ENCODE data around the gene HDAC7. TPM values are rescaled to one million over a fixed set of nuclear protein-coding genes. Genes with fewer than 3 reads are reported as not detected.

Gene HDAC7
- total and polyA plus RNA-seq, 2 of the 13 experiments (the other 11 are each of a cell fraction or from before 2014, with no cell fraction given) = 4.6 to 10.8 TPM

GRCh38 chr12:47852096-47852571 lies 32.4 kb upstream of the HDAC7 start (continued):
- TF ChIP-seq HMGXB4 (CRISPR knock-in tag; IDR thresholded peaks at IDR 0.05; ENCODE audit: borderline replicate concordance in 1 of 2, low read depth in 1 of 2) (0 out of 4 replicates have a peak, but pooled peaks of 1 of the 2 experiments have one; percentile 32), HNF4G (IDR thresholded peaks at IDR 0.05; ENCODE audit: borderline replicate concordance, low read depth, low read length) (0 out of 2 replicates have a peak, but pooled peaks have one; percentile 17), HNF4G (CRISPR knock-in tag; IDR thresholded peaks at IDR 0.05; ENCODE audit: borderline replicate concordance, low read depth) (no peak; the same call in 1 of the 2 replicates), ADNP (CRISPR knock-in tag; IDR thresholded peaks at IDR 0.05) (no peak), ZNF816 (CRISPR knock-in tag; IDR thresholded peaks at IDR 0.05; ENCODE audit: borderline replicate concordance) (no peak), ZNF432 (CRISPR knock-in tag; IDR thresholded peaks at IDR 0.05; ENCODE audit: borderline replicate concordance) (no peak), THRA (CRISPR knock-in tag; IDR thresholded peaks at IDR 0.05; ENCODE audit: borderline replicate concordance) (0 out of 2 replicates have a peak, but pooled peaks have one; percentile 20), PAXIP1 (CRISPR knock-in tag; conservative IDR thresholded peaks at IDR 0.05) (peak; percentile 85), ZNF260 (CRISPR knock-in tag; IDR thresholded peaks at IDR 0.05; ENCODE audit: borderline replicate concordance, low read depth) (no peak), RFX5 (IDR thresholded peaks at IDR 0.05; ENCODE audit: low read depth, low read length) (no peak), MEF2D (CRISPR knock-in tag; IDR thresholded peaks at IDR 0.05) (peak; percentile 71; the same call in 1 of the 2 replicates), ZNF878 (CRISPR knock-in tag; IDR thresholded peaks at IDR 0.05) (peak; percentile 80), POLR2A (IDR thresholded peaks at IDR 0.05; ENCODE audit: insufficient read depth in 1 of 2, low read depth in 2 of 2, low read length in 2 of 2) (peak; percentile 28 to 31; a peak in 1 of 4 replicates), KAT8 (CRISPR knock-in tag; IDR thresholded peaks at IDR 0.05) (0 out of 2 replicates have a peak, but pooled peaks have one; percentile 37), SOX6 (IDR thresholded peaks at IDR 0.05) (no peak), SOX6 (CRISPR knock-in tag; IDR thresholded peaks at IDR 0.05) (peak; percentile 46), ZIK1 (CRISPR knock-in tag; IDR thresholded peaks at IDR 0.05; ENCODE audit: borderline replicate concordance, low read depth) (0 out of 2 replicates have a peak, but pooled peaks have one; percentile 34), POGK (CRISPR knock-in tag; conservative IDR thresholded peaks at IDR 0.05) (0 out of 2 replicates have a peak, but pooled peaks have one; percentile 43), GMEB1 (CRISPR knock-in tag; IDR thresholded peaks at IDR 0.05; ENCODE audit: borderline replicate concordance) (no peak)

Measured in HepG2 (cell line).